ENCODE data around the gene HEATR5B. TPM values are rescaled to one million over a fixed set of nuclear protein-coding genes. Genes with fewer than 3 reads are reported as not detected.

The HEATR5B gene
- polyA plus RNA-seq, 1 donor (not counting 4 experiments of a cell fraction or from before 2014, with no cell fraction given) = 21.1 TPM

- dilution Hi-C loops (cut with MboI; ENCODE audit: extremely low pct_ligation_motif_present, low sequenced_read_pairs) = no loop called here
Measured at GRCh38 chr2:36993841-36994620, 90.1 kb downstream of the HEATR5B start.

GRCh38 chr2:36988008-36988407, 96.2 kb downstream of the HEATR5B start:
- Histone ChIP-seq H3K79me2 (ENCODE audit: control insufficient read depth, insufficient read depth, low read length) (no peaks in the 10 kb centered on the region), H3K27me3 (ENCODE audit: control insufficient read depth, extremely low read depth, insufficient read depth, low read length) (no peaks in the 10 kb centered on the region), H4K20me1 (ENCODE audit: control insufficient read depth, extremely low read depth, insufficient read depth, low read length) (no peaks in the 10 kb centered on the region), H3K4me2 (ENCODE audit: control insufficient read depth, extremely low read depth, insufficient read depth, low read depth, low read length) (no peak overlapping the region), H3K9me3 (ENCODE audit: control insufficient read depth, low read depth, low read length) (no peaks in the 10 kb centered on the region), H2AFZ (ENCODE audit: control insufficient read depth, low read length) (no peak overlapping the region), H3K9me1 (ENCODE audit: control insufficient read depth, extremely low read depth, insufficient read depth, low read length) (no peaks in the 10 kb centered on the region), H3K4me3 (ENCODE audit: control insufficient read depth in 2 of 3, extremely low read depth in 1 of 3, insufficient read depth in 2 of 3, low read depth in 1 of 3, low read length in 3 of 3) (no peak overlapping the region), H3K27ac (ENCODE audit: control insufficient read depth, insufficient read depth, low read length) (no peak overlapping the region), H3K9ac (ENCODE audit: control insufficient read depth, extremely low read depth, insufficient read depth, low read length) (no peak overlapping the region), H3K4me1 (ENCODE audit: control insufficient read depth, extremely low read depth, insufficient read depth, low read length) (no peaks in the 10 kb centered on the region), H3K36me3 (ENCODE audit: control insufficient read depth in 2 of 2, extremely low read depth in 1 of 2, insufficient read depth in 2 of 2, low read length in 2 of 2) (no peaks in the 10 kb centered on the region)
- TF ChIP-seq CTCF (optimal IDR thresholded peaks at IDR 0.05 in 1 of 3, IDR thresholded peaks at IDR 0.05 in 1 of 3, conservative IDR thresholded peaks at IDR 0.05 in 1 of 3; ENCODE audit: extremely low read depth in 1 of 3, insufficient read depth in 2 of 3, low read length in 3 of 3) (no peak), EZH2 (IDR thresholded peaks at IDR 0.05; ENCODE audit: low read length) (no peak)
- FAIRE-seq = no peak
- dilution Hi-C loops (cut with MboI; ENCODE audit: extremely low pct_ligation_motif_present, low sequenced_read_pairs) = no loop called here
- DNase-seq (ENCODE audit: low read depth, low spot score) = no peak

More at GRCh38 chr2:36993841-36994620, 90.1 kb downstream of the HEATR5B start:
- DNase-seq (ENCODE audit: low read depth, low spot score) (no peak), FAIRE-seq (no peak)
- Histone ChIP-seq H3K9me1 (ENCODE audit: control insufficient read depth, extremely low read depth, insufficient read depth, low read length) (no peaks in the 10 kb centered on the region), H3K4me1 (ENCODE audit: control insufficient read depth, extremely low read depth, insufficient read depth, low read length) (no peaks in the 10 kb centered on the region), H3K27me3 (ENCODE audit: control insufficient read depth, extremely low read depth, insufficient read depth, low read length) (no peaks in the 10 kb centered on the region), H3K27ac (ENCODE audit: control insufficient read depth, insufficient read depth, low read length) (no peak overlapping the region), H3K79me2 (ENCODE audit: control insufficient read depth, insufficient read depth, low read length) (no peaks in the 10 kb centered on the region), H4K20me1 (ENCODE audit: control insufficient read depth, extremely low read depth, insufficient read depth, low read length) (no peaks in the 10 kb centered on the region), H3K4me2 (ENCODE audit: control insufficient read depth, extremely low read depth, insufficient read depth, low read depth, low read length) (no peak overlapping the region), H3K36me3 (ENCODE audit: control insufficient read depth in 2 of 2, extremely low read depth in 1 of 2, insufficient read depth in 2 of 2, low read length in 2 of 2) (no peaks in the 10 kb centered on the region), H2AFZ (ENCODE audit: control insufficient read depth, low read length) (no peak overlapping the region), H3K4me3 (ENCODE audit: control insufficient read depth in 2 of 3, extremely low read depth in 1 of 3, insufficient read depth in 2 of 3, low read depth in 1 of 3, low read length in 3 of 3) (no peak overlapping the region), H3K9me3 (ENCODE audit: control insufficient read depth, low read depth, low read length) (no peaks in the 10 kb centered on the region), H3K9ac (ENCODE audit: control insufficient read depth, extremely low read depth, insufficient read depth, low read length) (no peak overlapping the region)
- no peak for TF ChIP-seq CTCF (optimal IDR thresholded peaks at IDR 0.05 in 1 of 3, IDR thresholded peaks at IDR 0.05 in 1 of 3, conservative IDR thresholded peaks at IDR 0.05 in 1 of 3; ENCODE audit: extremely low read depth in 1 of 3, insufficient read depth in 2 of 3, low read length in 3 of 3)
- TF ChIP-seq EZH2 (IDR thresholded peaks at IDR 0.05; ENCODE audit: low read length) = no peak
